Gastrocnemius medialis (tissue), 4 donors: ENCODE data around the gene PRR5.

Experiments
- POLR2A ChIP-seq, 2 donors: fragments of 450-650 bp; IDR thresholded peaks; one replicate each; pipeline ENCODE4 v1.6.1; 2017; ENCODE audit warnings: antibody characterized with exemption in 2 of 2, mild to moderate bottlenecking in 2 of 2, moderate library complexity in 2 of 2
- TF ChIP-seq, protein P1 (sequence below), 5 experiments: fragments of 450-650 bp in 3 of 5; fragments of 200-600 bp in 2 of 5; sonication (generic) in 2 of 5; IDR thresholded peaks in 4 of 5; conservative IDR thresholded peaks in 1 of 5; 1 replicate in 4 of 5; 2 replicates in 1 of 5; pipeline ENCODE4 v1.5.1; 2016 to 2019; ENCODE audit warnings: antibody characterized with exemption in 5 of 5, mild to moderate bottlenecking in 3 of 5, moderate library complexity in 3 of 5

DNA sequence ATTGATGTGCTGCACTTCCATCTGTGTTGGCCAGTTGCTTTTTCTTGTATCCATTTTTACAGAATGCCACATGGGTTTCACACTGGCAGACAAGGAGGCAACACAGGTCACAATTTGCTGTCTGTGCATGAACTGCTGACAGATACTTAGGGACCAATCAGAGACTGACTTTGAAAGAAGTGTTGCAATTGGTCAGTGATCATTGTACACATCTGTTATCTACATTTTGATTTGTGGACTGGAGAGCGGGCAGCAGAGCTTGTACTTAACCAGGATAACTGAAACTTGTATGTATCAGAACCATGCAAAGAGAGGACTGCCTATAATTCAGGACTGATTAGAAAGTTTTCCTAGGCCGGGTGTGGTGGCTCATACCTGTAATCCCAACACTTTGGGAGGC, 21.8 kb downstream of the PRR5 start:
- TF ChIP-seq, protein P1, sequence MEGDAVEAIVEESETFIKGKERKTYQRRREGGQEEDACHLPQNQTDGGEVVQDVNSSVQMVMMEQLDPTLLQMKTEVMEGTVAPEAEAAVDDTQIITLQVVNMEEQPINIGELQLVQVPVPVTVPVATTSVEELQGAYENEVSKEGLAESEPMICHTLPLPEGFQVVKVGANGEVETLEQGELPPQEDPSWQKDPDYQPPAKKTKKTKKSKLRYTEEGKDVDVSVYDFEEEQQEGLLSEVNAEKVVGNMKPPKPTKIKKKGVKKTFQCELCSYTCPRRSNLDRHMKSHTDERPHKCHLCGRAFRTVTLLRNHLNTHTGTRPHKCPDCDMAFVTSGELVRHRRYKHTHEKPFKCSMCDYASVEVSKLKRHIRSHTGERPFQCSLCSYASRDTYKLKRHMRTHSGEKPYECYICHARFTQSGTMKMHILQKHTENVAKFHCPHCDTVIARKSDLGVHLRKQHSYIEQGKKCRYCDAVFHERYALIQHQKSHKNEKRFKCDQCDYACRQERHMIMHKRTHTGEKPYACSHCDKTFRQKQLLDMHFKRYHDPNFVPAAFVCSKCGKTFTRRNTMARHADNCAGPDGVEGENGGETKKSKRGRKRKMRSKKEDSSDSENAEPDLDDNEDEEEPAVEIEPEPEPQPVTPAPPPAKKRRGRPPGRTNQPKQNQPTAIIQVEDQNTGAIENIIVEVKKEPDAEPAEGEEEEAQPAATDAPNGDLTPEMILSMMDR (IDR thresholded peaks at IDR 0.05 in 4 of 5, conservative IDR thresholded peaks at IDR 0.05 in 1 of 5) = no peak
- TF ChIP-seq POLR2A (IDR thresholded peaks at IDR 0.05) = no peak
